Measurements from ENCODE around the gene SAP30L.

SAP30L gene

GRCh38 chr5:154493274-154493673 lies 47.5 kb downstream of the SAP30L start:
- FAIRE-seq (no peak), DNase-seq (ENCODE audit: insufficient read length, low spot score) (no peak)
- TF ChIP-seq POU2F2 (IDR thresholded peaks at IDR 0.05; ENCODE audit: low read depth, low read length) (no peak), POLR2AphosphoS5 (IDR thresholded peaks at IDR 0.05; ENCODE audit: low read depth, low read length) (no peak), TAF1 (IDR thresholded peaks at IDR 0.05; ENCODE audit: low read depth, low read length) (no peak), SPI1 (IDR thresholded peaks at IDR 0.05; ENCODE audit: low read depth, low read length) (no peak), PAX5 (IDR thresholded peaks at IDR 0.05; ENCODE audit: insufficient read depth, low read length, severe bottlenecking) (no peak), POLR2A (IDR thresholded peaks at IDR 0.05; ENCODE audit: low read depth, low read length) (no peak)

GRCh38 chr5:154494036-154494435 lies 48.2 kb downstream of the SAP30L start:
- DNase-seq (ENCODE audit: insufficient read length, low spot score) = no peak

GRCh38 chr5:154498591-154498990 lies 52.8 kb downstream of the SAP30L start:
- no peak for DNase-seq (ENCODE audit: insufficient read length, low spot score)
- no peak for FAIRE-seq
- TF ChIP-seq TAF1 (IDR thresholded peaks at IDR 0.05; ENCODE audit: low read depth, low read length) (no peak), SPI1 (IDR thresholded peaks at IDR 0.05; ENCODE audit: low read depth, low read length) (no peak), PAX5 (IDR thresholded peaks at IDR 0.05; ENCODE audit: insufficient read depth, low read length, severe bottlenecking) (no peak), POU2F2 (IDR thresholded peaks at IDR 0.05; ENCODE audit: low read depth, low read length) (no peak), POLR2A (IDR thresholded peaks at IDR 0.05; ENCODE audit: low read depth, low read length) (no peak), POLR2AphosphoS5 (IDR thresholded peaks at IDR 0.05; ENCODE audit: low read depth, low read length) (no peak)

More at GRCh38 chr5:154494036-154494435, 48.2 kb downstream of the SAP30L start:
- peak; percentile 73 for FAIRE-seq
- TF ChIP-seq POLR2AphosphoS5 (IDR thresholded peaks at IDR 0.05; ENCODE audit: low read depth, low read length) (no peak), POU2F2 (IDR thresholded peaks at IDR 0.05; ENCODE audit: low read depth, low read length) (no peak), SPI1 (IDR thresholded peaks at IDR 0.05; ENCODE audit: low read depth, low read length) (no peak), POLR2A (IDR thresholded peaks at IDR 0.05; ENCODE audit: low read depth, low read length) (no peak), TAF1 (IDR thresholded peaks at IDR 0.05; ENCODE audit: low read depth, low read length) (no peak), PAX5 (IDR thresholded peaks at IDR 0.05; ENCODE audit: insufficient read depth, low read length, severe bottlenecking) (no peak)

GRCh38 chr5:154498994-154499393 lies 53.2 kb downstream of the SAP30L start:
- FAIRE-seq (no peak), DNase-seq (ENCODE audit: insufficient read length, low spot score) (no peak)
- TF ChIP-seq TAF1 (IDR thresholded peaks at IDR 0.05; ENCODE audit: low read depth, low read length) (no peak), SPI1 (IDR thresholded peaks at IDR 0.05; ENCODE audit: low read depth, low read length) (no peak), PAX5 (IDR thresholded peaks at IDR 0.05; ENCODE audit: insufficient read depth, low read length, severe bottlenecking) (no peak), POU2F2 (IDR thresholded peaks at IDR 0.05; ENCODE audit: low read depth, low read length) (no peak), POLR2AphosphoS5 (IDR thresholded peaks at IDR 0.05; ENCODE audit: low read depth, low read length) (no peak), POLR2A (IDR thresholded peaks at IDR 0.05; ENCODE audit: low read depth, low read length) (no peak)

- TF ChIP-seq POLR2A (IDR thresholded peaks at IDR 0.05; ENCODE audit: low read depth, low read length) (no peak), POU2F2 (IDR thresholded peaks at IDR 0.05; ENCODE audit: low read depth, low read length) (no peak), SPI1 (IDR thresholded peaks at IDR 0.05; ENCODE audit: low read depth, low read length) (no peak), POLR2AphosphoS5 (IDR thresholded peaks at IDR 0.05; ENCODE audit: low read depth, low read length) (no peak), PAX5 (IDR thresholded peaks at IDR 0.05; ENCODE audit: insufficient read depth, low read length, severe bottlenecking) (no peak)
- DNase-seq (ENCODE audit: insufficient read length, low spot score) (no peak), FAIRE-seq (peak; percentile 80)
Measured at GRCh38 chr5:154501566-154501965, 55.8 kb downstream of the SAP30L start.

GRCh38 chr5:154502180-154502579 lies 56.4 kb downstream of the SAP30L start:
- no peak for DNase-seq (ENCODE audit: insufficient read length, low spot score)
- no peak for TF ChIP-seq POLR2A (IDR thresholded peaks at IDR 0.05; ENCODE audit: low read depth, low read length)
- no peak for TF ChIP-seq TAF1 (IDR thresholded peaks at IDR 0.05; ENCODE audit: low read depth, low read length)
- TF ChIP-seq SPI1 (IDR thresholded peaks at IDR 0.05; ENCODE audit: low read depth, low read length) = no peak
- no peak for FAIRE-seq

- no peak for TF ChIP-seq SPI1 (IDR thresholded peaks at IDR 0.05; ENCODE audit: low read depth, low read length)
- FAIRE-seq (peak; percentile 95), DNase-seq (ENCODE audit: insufficient read length, low spot score) (no peak)
Measured at GRCh38 chr5:154503698-154504039, 57.9 kb downstream of the SAP30L start.

- no peak for TF ChIP-seq POU2F2 (IDR thresholded peaks at IDR 0.05; ENCODE audit: low read depth, low read length)
- TF ChIP-seq SPI1 (IDR thresholded peaks at IDR 0.05; ENCODE audit: low read depth, low read length) = no peak
- TF ChIP-seq TAF1 (IDR thresholded peaks at IDR 0.05; ENCODE audit: low read depth, low read length) = no peak
- no peak for TF ChIP-seq POLR2A (IDR thresholded peaks at IDR 0.05; ENCODE audit: low read depth, low read length)
- TF ChIP-seq PAX5 (IDR thresholded peaks at IDR 0.05; ENCODE audit: insufficient read depth, low read length, severe bottlenecking) = no peak
- TF ChIP-seq POLR2AphosphoS5 (IDR thresholded peaks at IDR 0.05; ENCODE audit: low read depth, low read length) = no peak
- DNase-seq (ENCODE audit: insufficient read length, low spot score) (no peak), FAIRE-seq (no peak)
Measured at GRCh38 chr5:154505567-154505966, 59.8 kb downstream of the SAP30L start.

- DNase-seq (ENCODE audit: insufficient read length, low spot score) = no peak
- TF ChIP-seq PAX5 (IDR thresholded peaks at IDR 0.05; ENCODE audit: insufficient read depth, low read length, severe bottlenecking) (no peak), TAF1 (IDR thresholded peaks at IDR 0.05; ENCODE audit: low read depth, low read length) (no peak), POLR2AphosphoS5 (IDR thresholded peaks at IDR 0.05; ENCODE audit: low read depth, low read length) (no peak), POLR2A (IDR thresholded peaks at IDR 0.05; ENCODE audit: low read depth, low read length) (no peak), POU2F2 (IDR thresholded peaks at IDR 0.05; ENCODE audit: low read depth, low read length) (no peak), SPI1 (IDR thresholded peaks at IDR 0.05; ENCODE audit: low read depth, low read length) (no peak)
- FAIRE-seq = no peak
Measured at GRCh38 chr5:154506049-154506715, 60.4 kb downstream of the SAP30L start.

- DNase-seq (ENCODE audit: insufficient read length, low spot score) (no peak), FAIRE-seq (no peak)
- TF ChIP-seq POLR2A (IDR thresholded peaks at IDR 0.05; ENCODE audit: low read depth, low read length) = no peak
- TF ChIP-seq SPI1 (IDR thresholded peaks at IDR 0.05; ENCODE audit: low read depth, low read length) = no peak
- TF ChIP-seq POU2F2 (IDR thresholded peaks at IDR 0.05; ENCODE audit: low read depth, low read length) = no peak
- no peak for TF ChIP-seq POLR2AphosphoS5 (IDR thresholded peaks at IDR 0.05; ENCODE audit: low read depth, low read length)
- TF ChIP-seq PAX5 (IDR thresholded peaks at IDR 0.05; ENCODE audit: insufficient read depth, low read length, severe bottlenecking) = no peak
- TF ChIP-seq TAF1 (IDR thresholded peaks at IDR 0.05; ENCODE audit: low read depth, low read length) = no peak
Measured at GRCh38 chr5:154506716-154507080, 60.9 kb downstream of the SAP30L start.

Data from GM12891 (cell line).